ENCODE measurements around the gene U2AF2. TPM values are rescaled to one million over a fixed set of nuclear protein-coding genes. Genes with fewer than 3 reads are reported as not detected.

The U2AF2 gene
- total and polyA plus RNA-seq, 2 experiments from 2014 or later, result 73.1 to 233 TPM

- peaks cover 37% of the 10 kb centered on the region for H3K79me2 ChIP-seq (replicated peaks; ENCODE audit: insufficient read depth)
- peaks cover 22% of the 10 kb centered on the region for H3F3A ChIP-seq (replicated peaks; ENCODE audit: low read depth)
- H3K4me2 ChIP-seq, result no peak overlapping the region
- H3K9me2 ChIP-seq (ENCODE audit: insufficient read depth), result no peaks in the 10 kb centered on the region
- Mint-ChIP-seq H3K27ac (no peak overlapping the region), H3K9me3 (peaks cover under 1% of the 10 kb centered on the region; the same call in 2 of the 3 replicates), H3K4me1 (peaks cover 25% of the 10 kb centered on the region), H3K4me3 (peak overlapping the region; percentile 84), H3K27me3 (ENCODE audit: insufficient read depth, low read depth, poor library complexity) (peaks cover 41% of the 10 kb centered on the region), H3K36me3 (ENCODE audit: low read depth) (peaks cover 37% of the 10 kb centered on the region)
- no peaks in the 10 kb centered on the region for H4K20me1 ChIP-seq (replicated peaks; ENCODE audit: insufficient read depth)
- no peaks in the 10 kb centered on the region for H3K27me3 ChIP-seq (ENCODE audit: insufficient read depth)
- H3K4me3 ChIP-seq, result no peak overlapping the region
- H2AFZ ChIP-seq, result no peak overlapping the region
- H3K27ac ChIP-seq (ENCODE audit: low read depth), result no peak overlapping the region
- TF ChIP-seq EZH2phosphoT487 (IDR thresholded peaks at IDR 0.05; ENCODE audit: unreplicated experiment), result no peak
- no peak for TF ChIP-seq STAT1 (IDR thresholded peaks at IDR 0.05; ENCODE audit: unreplicated experiment)
- no peaks in the 10 kb centered on the region for H3K36me3 ChIP-seq (ENCODE audit: insufficient read depth)
- ATAC-seq (no peak), DNase-seq (ENCODE audit: low spot score) (no peak)
- H3K4me1 ChIP-seq (ENCODE audit: insufficient read depth), result no peaks in the 10 kb centered on the region; the same call in 1 of the 2 replicates
Measured at GRCh38 chr19:55645512-55645881, 9.3 kb upstream of the U2AF2 start.

GRCh38 chr19:55646889-55647731 is 7.7 kb upstream of the U2AF2 start:
- H3K4me3 ChIP-seq, result peak overlapping the region; percentile 65
- no peaks in the 10 kb centered on the region for H4K20me1 ChIP-seq (replicated peaks; ENCODE audit: insufficient read depth)
- no peaks in the 10 kb centered on the region; the same call in 1 of the 2 replicates for H3K4me1 ChIP-seq (ENCODE audit: insufficient read depth)
- H3K9me2 ChIP-seq (ENCODE audit: insufficient read depth), result no peaks in the 10 kb centered on the region
- H3K27ac ChIP-seq (ENCODE audit: low read depth), result peak overlapping the region; percentile 59; the same call in 1 of the 2 replicates
- Mint-ChIP-seq H3K4me1 (peaks cover 32% of the 10 kb centered on the region), H3K27me3 (ENCODE audit: insufficient read depth, low read depth, poor library complexity) (peaks cover 41% of the 10 kb centered on the region), H3K9me3 (no peaks in the 10 kb centered on the region; the same call in 2 of the 3 replicates), H3K36me3 (ENCODE audit: low read depth) (peaks cover 41% of the 10 kb centered on the region), H3K4me3 (peak overlapping the region; percentile 84), H3K27ac (no peak overlapping the region)
- H3F3A ChIP-seq (replicated peaks; ENCODE audit: low read depth), result peaks cover 15% of the 10 kb centered on the region
- no peaks in the 10 kb centered on the region for H3K36me3 ChIP-seq (ENCODE audit: insufficient read depth)
- DNase-seq (ENCODE audit: low spot score), result no peak
- TF ChIP-seq CREB1 (CRISPR knock-in tag; IDR thresholded peaks at IDR 0.05; ENCODE audit: low read depth), result no peak
- 0 out of 2 replicates have a peak, but pooled peaks have one; percentile 4 for TF ChIP-seq POLR2AphosphoS5 (IDR thresholded peaks at IDR 0.05; ENCODE audit: low read depth)
- peak overlapping the region; percentile 87 for H3K4me2 ChIP-seq
- no peak for ATAC-seq
- H3K27me3 ChIP-seq (ENCODE audit: insufficient read depth), result no peaks in the 10 kb centered on the region
- H3K79me2 ChIP-seq (replicated peaks; ENCODE audit: insufficient read depth), result peaks cover 37% of the 10 kb centered on the region
- H2AFZ ChIP-seq, result peak overlapping the region; percentile 84; the same call in 1 of the 2 replicates

GRCh38 chr19:55647732-55648584 is 6.9 kb upstream of the U2AF2 start, which contains the start of gene CCDC106:
Gene CCDC106, plus strand, starts transcription at chr19:55648212. Its CDS starts 835 bp downstream, at chr19:55649047.
- peak within 1 kb of the TSS; percentile 84; the same call in 1 of the 2 replicates for H2AFZ ChIP-seq
- H3F3A ChIP-seq (replicated peaks; ENCODE audit: low read depth), result peaks cover 15% of the 10 kb centered on the region; the same call in 1 of the 2 replicates
- no peaks in the 10 kb centered on the region for H4K20me1 ChIP-seq (replicated peaks; ENCODE audit: insufficient read depth)
- H3K36me3 ChIP-seq (ENCODE audit: insufficient read depth), result no peaks in the 10 kb centered on the region
- Mint-ChIP-seq H3K27ac (no peak within 1 kb of the TSS), H3K36me3 (ENCODE audit: low read depth) (peaks cover 41% of the 10 kb centered on the region), H3K4me1 (peaks cover 34% of the 10 kb centered on the region), H3K4me3 (peak within 1 kb of the TSS; percentile 84), H3K9me3 (no peaks in the 10 kb centered on the region; the same call in 2 of the 3 replicates), H3K27me3 (ENCODE audit: insufficient read depth, low read depth, poor library complexity) (peaks cover 42% of the 10 kb centered on the region)
- H3K27me3 ChIP-seq (ENCODE audit: insufficient read depth), result no peaks in the 10 kb centered on the region
- H3K4me2 ChIP-seq, result peak within 1 kb of the TSS; percentile 87
- TF ChIP-seq STAT1 (IDR thresholded peaks at IDR 0.05; ENCODE audit: unreplicated experiment) (no peak), POLR2AphosphoS5 (IDR thresholded peaks at IDR 0.05; ENCODE audit: low read depth) (peak; percentile 6; the same call in 1 of the 2 replicates), JUNB (IDR thresholded peaks at IDR 0.05; ENCODE audit: unreplicated experiment) (peak; percentile 99), CREB1 (CRISPR knock-in tag; IDR thresholded peaks at IDR 0.05; ENCODE audit: low read depth) (0 out of 2 replicates have a peak, but pooled peaks have one; percentile 19)
- ATAC-seq (peak; percentile 49), DNase-seq (ENCODE audit: low spot score) (peak; percentile 96)
- H3K79me2 ChIP-seq (replicated peaks; ENCODE audit: insufficient read depth), result peaks cover 36% of the 10 kb centered on the region
- H3K27ac ChIP-seq (ENCODE audit: low read depth), result peak within 1 kb of the TSS; percentile 59; the same call in 1 of the 2 replicates
- H3K4me3 ChIP-seq, result peak within 1 kb of the TSS; percentile 65
- no peaks in the 10 kb centered on the region; the same call in 1 of the 2 replicates for H3K4me1 ChIP-seq (ENCODE audit: insufficient read depth)
- no peaks in the 10 kb centered on the region for H3K9me2 ChIP-seq (ENCODE audit: insufficient read depth)

Data from GM23338 (cell line).